SU-DHL-6 (cell line): ENCODE data around the gene MCM10.
"Not testable (repeated sequence)": the region's sequence is repeated elsewhere in the genome, so short reads cannot be mapped to it uniquely, and the experiment has no call there.

Source experiments
- H2AFZ ChIP-seq: fragments of 200-600 bp; sonication (generic); 2 replicates; pipeline ENCODE4 v1.6.1; 2014; ENCODE audit warnings: low read depth, mild to moderate bottlenecking, moderate library complexity, mixed read lengths, antibody characterized with exemption, low read length; ENCODE audit not compliant: severe bottlenecking
- H3F3A ChIP-seq: fragments of 200-600 bp; shearing (Covaris generic); 2 replicates; pipeline ENCODE4 v1.6.0; 2016; ENCODE audit warnings: antibody characterized with exemption, mild to moderate bottlenecking; ENCODE audit not compliant: insufficient read depth
- H3K27ac ChIP-seq: fragments of 200-600 bp; sonication (generic); 2 replicates; pipeline ENCODE4 v1.5.1; 2016; ENCODE audit warnings: low read depth, mild to moderate bottlenecking, low read length, moderate library complexity, mixed read lengths
- H3K27me3 ChIP-seq: fragments of 200-600 bp; sonication (generic), shearing (Covaris generic); 2 replicates; pipeline ENCODE4 v1.6.0; 2014; ENCODE audit warnings: mild to moderate bottlenecking, low read length
- H3K36me3 ChIP-seq: fragments of 200-600 bp; sonication (generic); 2 replicates; pipeline ENCODE4 v1.6.1; 2014; ENCODE audit warnings: mild to moderate bottlenecking, low read length, mixed read lengths
- H3K4me2 ChIP-seq: fragments of 300-600, 200-600 bp; shearing (Covaris generic), sonication (generic); 2 replicates; pipeline ENCODE4 v1.6.0; 2014; ENCODE audit warnings: low read length, low read depth, mild to moderate bottlenecking; ENCODE audit not compliant: poor library complexity, severe bottlenecking
- H3K4me3 ChIP-seq: fragments of 200-600 bp; sonication (generic); 2 replicates; pipeline ENCODE4 v1.5.1; 2014; ENCODE audit warnings: antibody characterized with exemption, low read length, mild to moderate bottlenecking, mixed read lengths; ENCODE audit not compliant: insufficient read depth, poor library complexity, severe bottlenecking
- H3K79me2 ChIP-seq: fragments of 200-600 bp; sonication (generic); 2 replicates; pipeline ENCODE4 v1.6.1; 2014; ENCODE audit warnings: mild to moderate bottlenecking, low read length, moderate library complexity; ENCODE audit not compliant: insufficient read depth
- H3K9ac ChIP-seq: fragments of 200-600 bp; sonication (generic); 2 replicates; pipeline ENCODE4 v1.7.0; 2014; ENCODE audit warnings: mild to moderate bottlenecking, low read length
- H3K9me2 ChIP-seq: fragments of 200-600 bp; sonication (generic); replicated peaks from 2 replicates; pipeline ENCODE4 v1.6.1; 2014; ENCODE audit warnings: low read length; ENCODE audit not compliant: insufficient read depth
- H3K9me3 ChIP-seq: fragments of 200-600 bp; sonication (generic); 2 replicates; pipeline ENCODE4 v1.6.1; 2014; ENCODE audit warnings: low read length, mixed read lengths; ENCODE audit not compliant: insufficient read depth
- H4K20me1 ChIP-seq: fragments of 200-600 bp; sonication (generic); 2 replicates; pipeline ENCODE4 v1.6.1; 2014; ENCODE audit warnings: low read depth, mild to moderate bottlenecking, antibody characterized with exemption, low read length, moderate library complexity, mixed read lengths
- CTCF ChIP-seq: fragments of 200-600 bp; sonication (generic); IDR thresholded peaks from one replicate; pipeline ENCODE4 v1.5.1; 2017; ENCODE audit warnings: antibody characterized with exemption, mild to moderate bottlenecking, low read length, moderate library complexity; ENCODE audit not compliant: insufficient read depth, poor library complexity, severe bottlenecking
- EZH2phosphoT487 ChIP-seq: fragments of 200-600 bp; sonication (generic), shearing (Covaris generic); conservative IDR thresholded peaks from 2 replicates; pipeline ENCODE4 v1.6.1; 2018; ENCODE audit warnings: mild to moderate bottlenecking, antibody characterized with exemption, low read length, moderate library complexity, mixed read lengths

MCM10 gene

GRCh38 chr10:13146379-13146778 lies 15.0 kb upstream of the MCM10 start:
- no peak overlapping the region for H3K27ac ChIP-seq

DNA sequence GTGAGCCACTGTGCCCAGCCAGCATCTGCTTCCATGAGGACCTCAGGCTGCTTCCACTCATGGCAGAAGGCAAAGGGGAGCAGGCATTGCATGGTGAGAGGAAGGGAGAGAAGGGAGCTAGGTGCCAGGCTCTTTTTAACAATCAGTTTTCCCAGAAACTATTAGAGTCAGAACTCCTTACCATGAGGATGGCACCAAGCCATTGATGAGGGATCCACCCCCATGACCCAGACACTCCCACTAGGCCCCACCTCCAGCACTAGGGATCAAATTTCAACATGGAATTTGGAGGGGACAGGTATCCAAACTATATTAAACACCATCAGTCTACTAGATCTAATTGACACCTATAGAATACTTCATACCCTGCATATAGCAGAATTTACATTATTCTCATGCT lies 14.2 kb upstream of the MCM10 start:
- no peaks in the 10 kb centered on the region for H3K27me3 ChIP-seq
- TF ChIP-seq EZH2phosphoT487 (no peak), CTCF (no peak)
- H4K20me1 ChIP-seq = no peaks in the 10 kb centered on the region
- no peak overlapping the region for H3K27ac ChIP-seq
- H3K4me3 ChIP-seq = no peak overlapping the region
- no peaks in the 10 kb centered on the region for H3K9me3 ChIP-seq
- no peak overlapping the region for H2AFZ ChIP-seq
- no peaks in the 10 kb centered on the region for H3K36me3 ChIP-seq
- H3K4me2 ChIP-seq = no peak overlapping the region
- H3F3A ChIP-seq = no peaks in the 10 kb centered on the region
- H3K9ac ChIP-seq = no peak overlapping the region
- H3K9me2 ChIP-seq = no peaks in the 10 kb centered on the region
- no peaks in the 10 kb centered on the region for H3K79me2 ChIP-seq

More at GRCh38 chr10:13146379-13146778, 15.0 kb upstream of the MCM10 start:
- H3K27me3 ChIP-seq = no peaks in the 10 kb centered on the region
- no peaks in the 10 kb centered on the region for H3K9me2 ChIP-seq
- no peak overlapping the region for H2AFZ ChIP-seq
- H3K9me3 ChIP-seq = no peaks in the 10 kb centered on the region
- no peak for TF ChIP-seq EZH2phosphoT487
- TF ChIP-seq CTCF = no peak
- no peak overlapping the region for H3K4me3 ChIP-seq
- no peak overlapping the region for H3K4me2 ChIP-seq
- H3K9ac ChIP-seq = no peak overlapping the region
- no peaks in the 10 kb centered on the region for H4K20me1 ChIP-seq
- H3F3A ChIP-seq = no peaks in the 10 kb centered on the region
- no peaks in the 10 kb centered on the region for H3K79me2 ChIP-seq
- H3K36me3 ChIP-seq = no peaks in the 10 kb centered on the region

- Histone ChIP-seq H3K9me3 (no peaks in the 10 kb centered on the region), H4K20me1 (no peaks in the 10 kb centered on the region), H3K4me2 (no peak overlapping the region), H3K4me3 (no peak overlapping the region), H3K9me2 (no peaks in the 10 kb centered on the region), H3F3A (no peaks in the 10 kb centered on the region), H3K79me2 (no peaks in the 10 kb centered on the region), H3K36me3 (no peaks in the 10 kb centered on the region), H3K9ac (no peak overlapping the region), H3K27ac (no peak overlapping the region), H3K27me3 (no peaks in the 10 kb centered on the region), H2AFZ (no peak overlapping the region)
- TF ChIP-seq EZH2phosphoT487 (no peak), CTCF (no peak)
Observed at GRCh38 chr10:13152296-13152695, 9.1 kb upstream of the MCM10 start.

- not testable (repeated sequence) for H3K27ac ChIP-seq, H3K9me2 ChIP-seq, H3K27me3 ChIP-seq, H3K4me2 ChIP-seq, H4K20me1 ChIP-seq, H3K4me3 ChIP-seq, H3F3A ChIP-seq, H3K9ac ChIP-seq, H3K9me3 ChIP-seq, H3K36me3 ChIP-seq, H2AFZ ChIP-seq, H3K79me2 ChIP-seq
Observed at GRCh38 chr10:13155860-13156259, 5.5 kb upstream of the MCM10 start.
